Measurements from ENCODE around the gene TMED9. TPM values are rescaled to one million over a fixed set of nuclear protein-coding genes. Genes with fewer than 3 reads are reported as not detected.
A peak's percentile ranks its signal among the peaks of the same experiment; 100 is the strongest.

Gene TMED9
- total RNA-seq, 1 donor from 2014 or later, result 174 TPM

GRCh38 chr5:177592905-177593304, 902 bp downstream of the TMED9 start:
- Mint-ChIP-seq H3K36me3 (ENCODE audit: low read depth) (peaks cover 28% of the 10 kb centered on the region), H3K27ac (peak overlapping the region; percentile 100), H3K27me3 (ENCODE audit: insufficient read depth) (peaks cover 20% of the 10 kb centered on the region), H3K4me1 (ENCODE audit: low read depth) (peaks cover 29% of the 10 kb centered on the region), H3K4me3 (peak overlapping the region; percentile 99), H3K9me3 (no peaks in the 10 kb centered on the region)
- no peak for DNase-seq (ENCODE audit: low spot score)
- intact Hi-C loops (cut with micrococcal nuclease), result loop anchor here (1.0 to 10.0 kb wide), 12 partner anchors 7 to 1432 kb away; partner anchors contain the start of genes B4GALT7, DDX41, FAM193B and GRK6

- Mint-ChIP-seq H3K9me3 (no peaks in the 10 kb centered on the region), H3K27me3 (ENCODE audit: insufficient read depth) (peaks cover 16% of the 10 kb centered on the region), H3K36me3 (ENCODE audit: low read depth) (peaks cover 28% of the 10 kb centered on the region), H3K27ac (peak overlapping the region; percentile 66), H3K4me1 (ENCODE audit: low read depth) (peaks cover 32% of the 10 kb centered on the region), H3K4me3 (peak overlapping the region; percentile 99)
- intact Hi-C loops (cut with micrococcal nuclease), result loop anchor here (2.0 to 10.0 kb wide), 9 partner anchors 77 to 1431 kb away; partner anchors contain the start of genes DDX41, GRK6, NHP2 and NSD1
- DNase-seq (ENCODE audit: low spot score), result no peak
Measured at GRCh38 chr5:177593511-177593910, 1.5 kb downstream of the TMED9 start.

GRCh38 chr5:177594071-177594470, 2.1 kb downstream of the TMED9 start:
- DNase-seq (ENCODE audit: low spot score), result no peak
- Mint-ChIP-seq H3K9me3 (no peaks in the 10 kb centered on the region), H3K4me3 (peak overlapping the region; percentile 19), H3K4me1 (ENCODE audit: low read depth) (peaks cover 38% of the 10 kb centered on the region), H3K36me3 (ENCODE audit: low read depth) (peaks cover 28% of the 10 kb centered on the region), H3K27me3 (ENCODE audit: insufficient read depth) (peaks cover 12% of the 10 kb centered on the region), H3K27ac (no peak overlapping the region)
- intact Hi-C loops (cut with micrococcal nuclease), result loop anchor here (5.0 to 10.0 kb wide), 7 partner anchors 137 to 1431 kb away; partner anchors contain the start of genes GRK6, NHP2, NSD1 and RNF44

GRCh38 chr5:177595026-177595585, 3.1 kb downstream of the TMED9 start:
- Mint-ChIP-seq H3K27me3 (ENCODE audit: insufficient read depth) (peaks cover 9% of the 10 kb centered on the region), H3K9me3 (no peaks in the 10 kb centered on the region), H3K4me1 (ENCODE audit: low read depth) (peaks cover 40% of the 10 kb centered on the region), H3K27ac (no peak overlapping the region), H3K36me3 (ENCODE audit: low read depth) (peaks cover 28% of the 10 kb centered on the region), H3K4me3 (no peak overlapping the region)
- DNase-seq (ENCODE audit: low spot score), result no peak
- intact Hi-C loops (cut with micrococcal nuclease), result loop anchor here (10.0 kb wide), 3 partner anchors 590 to 1430 kb away; partner anchors contain the start of genes RNF44, UIMC1 and ZNF879

DNA sequence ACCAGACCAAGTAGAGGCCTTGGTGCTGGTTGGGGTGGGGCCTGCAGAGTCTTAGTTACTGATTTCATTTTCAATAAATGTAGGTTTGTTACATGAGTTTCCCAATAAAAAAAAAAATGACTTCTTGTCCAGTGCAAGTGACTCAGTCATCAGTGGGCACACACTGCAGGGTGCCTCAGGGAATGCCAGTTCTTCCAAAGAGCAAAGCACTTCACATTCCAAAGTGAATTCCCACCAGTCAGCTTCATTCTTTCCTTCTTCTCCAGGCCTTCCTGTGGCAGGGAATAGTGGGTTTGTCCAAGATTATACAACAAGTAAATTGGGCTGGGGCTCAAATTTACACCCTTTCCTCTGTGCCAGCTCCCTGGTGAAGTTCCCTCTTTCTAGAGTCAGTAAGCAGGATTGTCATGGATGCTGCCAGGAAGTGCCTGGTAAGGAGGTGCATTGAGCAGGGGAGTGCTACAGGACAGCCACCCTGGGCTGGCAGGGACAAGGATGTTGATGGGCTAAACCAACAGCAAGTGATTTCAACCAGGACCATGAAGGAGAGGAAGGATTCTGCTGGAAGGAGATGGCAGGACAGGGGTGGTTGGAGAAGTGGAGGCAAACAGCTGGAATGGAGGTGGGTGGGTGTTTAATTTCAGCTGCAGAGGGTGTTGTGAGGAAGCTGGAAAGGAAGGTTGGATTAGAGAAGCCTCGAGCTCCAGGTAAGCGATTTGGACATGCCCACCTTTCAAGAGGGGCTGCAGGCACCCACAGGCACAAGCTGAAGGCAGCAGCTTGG, 4.2 kb downstream of the TMED9 start:
- Mint-ChIP-seq H3K9me3 (no peaks in the 10 kb centered on the region), H3K27me3 (ENCODE audit: insufficient read depth) (peaks cover 5% of the 10 kb centered on the region), H3K36me3 (ENCODE audit: low read depth) (peaks cover 28% of the 10 kb centered on the region), H3K4me1 (ENCODE audit: low read depth) (peaks cover 49% of the 10 kb centered on the region), H3K27ac (no peak overlapping the region), H3K4me3 (peak overlapping the region; percentile 21)
- DNase-seq (ENCODE audit: low spot score), result no peak
- intact Hi-C loops (cut with micrococcal nuclease), result loop anchor here (10.0 kb wide), 3 partner anchors 591 to 1429 kb away; partner anchors contain the start of genes RNF44, UIMC1 and ZNF879

GRCh38 chr5:177596775-177597238, 4.8 kb downstream of the TMED9 start:
- Mint-ChIP-seq H3K9me3 (no peaks in the 10 kb centered on the region), H3K27me3 (ENCODE audit: insufficient read depth) (peaks cover 2% of the 10 kb centered on the region), H3K36me3 (ENCODE audit: low read depth) (peaks cover 28% of the 10 kb centered on the region), H3K4me3 (no peak overlapping the region), H3K27ac (no peak overlapping the region), H3K4me1 (ENCODE audit: low read depth) (peaks cover 48% of the 10 kb centered on the region)
- intact Hi-C loops (cut with micrococcal nuclease), result loop anchor here (10.0 kb wide), 3 partner anchors 592 to 1428 kb away; partner anchors contain the start of genes RNF44, UIMC1 and ZNF879
- no peak for DNase-seq (ENCODE audit: low spot score)

DNA sequence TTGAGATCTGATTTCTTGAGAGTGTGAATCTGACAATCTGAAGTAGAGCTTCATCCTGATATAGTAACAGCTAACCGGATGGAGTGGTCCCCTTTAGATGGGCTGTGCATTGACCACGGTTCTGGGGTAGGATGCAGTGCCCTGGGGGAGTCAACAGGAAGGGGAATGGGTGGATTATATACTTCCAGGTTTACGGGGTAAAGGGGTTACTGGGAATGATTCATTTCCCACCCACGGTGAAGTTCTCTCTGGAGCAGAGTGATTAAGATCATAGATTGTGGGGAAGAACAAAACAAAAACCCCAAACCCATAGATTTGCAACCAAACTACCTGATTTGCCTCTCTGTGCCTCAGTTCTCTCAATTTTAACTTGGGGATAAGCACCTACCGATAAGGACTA, 6.5 kb downstream of the TMED9 start:
- Mint-ChIP-seq H3K36me3 (ENCODE audit: low read depth) (peaks cover 21% of the 10 kb centered on the region), H3K4me1 (ENCODE audit: low read depth) (peaks cover 38% of the 10 kb centered on the region), H3K27ac (peak overlapping the region; percentile 41), H3K27me3 (ENCODE audit: insufficient read depth) (peaks cover 1% of the 10 kb centered on the region), H3K9me3 (no peaks in the 10 kb centered on the region), H3K4me3 (peak overlapping the region; percentile 77)
- intact Hi-C loops (cut with micrococcal nuclease), result loop anchor here (10.0 kb wide), 3 partner anchors 594 to 1426 kb away; partner anchors contain the start of genes RNF44, UIMC1 and ZNF879
- no peak for DNase-seq (ENCODE audit: low spot score)

DNA sequence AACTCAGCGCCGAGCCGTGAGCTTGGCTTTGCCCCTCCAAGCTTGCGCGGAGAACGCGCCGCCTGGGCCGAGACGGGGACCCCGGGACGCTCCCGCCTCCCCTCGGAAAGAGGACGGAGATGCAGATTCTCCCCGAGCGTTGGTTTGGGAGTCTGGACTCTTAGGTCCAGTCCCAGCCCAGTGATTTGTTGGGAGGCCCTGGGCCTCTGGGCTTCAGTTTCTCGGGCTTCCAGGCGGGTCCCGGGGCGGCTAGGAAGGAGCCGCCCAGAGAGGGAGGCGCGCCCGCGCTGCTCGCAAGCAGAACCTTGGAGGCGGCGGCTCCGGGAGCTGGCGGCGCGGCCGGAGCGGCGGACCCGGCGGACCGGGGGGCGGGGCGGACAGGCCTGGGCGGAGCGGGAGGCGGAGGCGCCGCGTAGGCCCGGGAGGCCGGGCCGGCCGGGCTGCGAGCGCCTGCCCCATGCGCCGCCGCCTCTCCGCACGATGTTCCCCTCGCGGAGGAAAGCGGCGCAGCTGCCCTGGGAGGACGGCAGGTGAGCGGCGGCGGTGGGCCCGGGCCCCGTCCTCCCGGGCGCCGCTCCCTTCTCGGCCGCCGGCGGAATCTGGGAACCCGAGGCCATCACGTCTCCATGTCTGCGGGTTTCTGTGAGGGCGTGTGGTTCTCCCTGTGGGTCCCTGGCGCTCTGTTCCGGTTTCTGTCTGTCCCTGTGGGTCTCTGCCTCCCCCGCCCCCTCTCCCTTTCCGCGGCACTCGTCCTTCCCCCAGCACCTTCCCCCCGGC, 7.9 kb downstream of the TMED9 start, which contains the start of gene B4GALT7:
TSS of gene B4GALT7 (plus strand) at position 402 of the 777 bp plus-strand sequence. CDS start at position 481, 79 bp downstream.
- Mint-ChIP-seq H3K4me3 (peak within 1 kb of the TSS; percentile 96), H3K4me1 (ENCODE audit: low read depth) (peaks cover 30% of the 10 kb centered on the region), H3K27me3 (ENCODE audit: insufficient read depth) (peaks cover 1% of the 10 kb centered on the region), H3K9me3 (no peaks in the 10 kb centered on the region), H3K36me3 (ENCODE audit: low read depth) (peaks cover 16% of the 10 kb centered on the region), H3K27ac (peak within 1 kb of the TSS; percentile 95)
- peak; percentile 80 for DNase-seq (ENCODE audit: low spot score)
- intact Hi-C loops (cut with micrococcal nuclease), result loop anchor here (1.0 to 10.0 kb wide), 7 partner anchors 8 to 1425 kb away; partner anchors contain the start of genes FAM193B, HNRNPAB, RNF44 and TMED9

GRCh38 chr5:177600508-177601018, 8.6 kb downstream of the TMED9 start:
- H3K4me3 Mint-ChIP-seq, result peak overlapping the region; percentile 96
- H3K27ac Mint-ChIP-seq, result peak overlapping the region; percentile 95
- no peaks in the 10 kb centered on the region for H3K9me3 Mint-ChIP-seq
- peaks cover 16% of the 10 kb centered on the region for H3K36me3 Mint-ChIP-seq (ENCODE audit: low read depth)
- H3K27me3 Mint-ChIP-seq (ENCODE audit: insufficient read depth), result peaks cover 1% of the 10 kb centered on the region
- peaks cover 30% of the 10 kb centered on the region for H3K4me1 Mint-ChIP-seq (ENCODE audit: low read depth)
- DNase-seq (ENCODE audit: low spot score), result no peak
- intact Hi-C loops (cut with micrococcal nuclease), result loop anchor here (1.0 to 10.0 kb wide), 4 partner anchors 8 to 604 kb away; partner anchors contain the start of genes FAM193B, HNRNPAB and TMED9

GRCh38 chr5:177601126-177601525, 9.1 kb downstream of the TMED9 start:
- H3K27me3 Mint-ChIP-seq (ENCODE audit: insufficient read depth), result peaks cover 1% of the 10 kb centered on the region
- peaks cover 30% of the 10 kb centered on the region for H3K4me1 Mint-ChIP-seq (ENCODE audit: low read depth)
- H3K27ac Mint-ChIP-seq, result peak overlapping the region; percentile 95
- peak overlapping the region; percentile 96 for H3K4me3 Mint-ChIP-seq
- H3K9me3 Mint-ChIP-seq, result no peaks in the 10 kb centered on the region
- no peak for DNase-seq (ENCODE audit: low spot score)
- peaks cover 10% of the 10 kb centered on the region for H3K36me3 Mint-ChIP-seq (ENCODE audit: low read depth)
- intact Hi-C loops (cut with micrococcal nuclease), result loop anchor here (2.0 to 10.0 kb wide), 2 partner anchors 46 to 464 kb away; partner anchors contain the start of gene FAM193B

DNA sequence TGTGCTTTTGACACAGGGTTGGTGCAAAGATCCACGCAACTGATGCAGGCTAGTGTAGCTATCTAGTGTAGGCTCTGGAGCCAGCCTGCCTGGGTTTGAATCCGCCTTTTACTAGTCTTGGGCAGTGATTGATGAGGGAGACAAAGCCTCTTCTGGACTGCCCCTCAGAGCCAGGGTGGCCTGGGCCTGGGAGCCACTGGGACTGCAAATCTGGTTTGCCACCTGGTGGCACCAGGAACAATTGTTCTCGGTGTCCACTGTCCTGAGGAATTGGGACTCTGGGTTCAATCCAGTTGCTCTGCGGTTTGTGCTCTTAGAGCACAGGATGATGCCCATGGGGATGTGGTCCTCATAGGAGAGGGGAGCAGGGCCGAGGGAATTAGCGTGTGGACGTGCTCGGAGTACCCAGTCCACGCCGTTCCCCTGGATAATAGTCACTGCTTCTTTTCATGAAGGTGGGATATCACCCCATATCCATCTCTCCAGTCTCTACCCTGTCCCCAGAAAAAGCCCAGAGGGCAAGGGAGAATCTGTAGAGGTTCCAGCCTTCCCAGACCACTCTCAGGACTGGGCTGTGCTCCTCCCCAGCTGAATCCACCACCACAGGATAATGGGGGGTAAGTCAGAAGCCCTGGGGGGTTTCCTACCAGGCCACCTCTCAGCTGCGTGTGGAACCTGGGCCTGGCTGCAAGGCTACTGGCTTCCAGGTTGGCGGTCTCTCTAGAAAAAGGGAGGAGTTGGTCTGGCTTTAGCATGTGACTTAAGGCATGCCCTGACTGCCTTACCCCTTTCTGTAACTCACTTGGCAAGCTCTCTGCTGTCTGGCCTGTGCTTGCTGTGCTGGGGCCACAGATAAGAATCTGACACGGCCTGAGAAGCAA, 9.8 kb downstream of the TMED9 start:
- intact Hi-C loops (cut with micrococcal nuclease), result loop anchor here (2.0 to 10.0 kb wide), 2 partner anchors 47 to 463 kb away; partner anchors contain the start of gene FAM193B
- Mint-ChIP-seq H3K4me3 (peak overlapping the region; percentile 96), H3K36me3 (ENCODE audit: low read depth) (peaks cover 5% of the 10 kb centered on the region), H3K4me1 (ENCODE audit: low read depth) (peaks cover 30% of the 10 kb centered on the region), H3K9me3 (no peaks in the 10 kb centered on the region), H3K27me3 (ENCODE audit: insufficient read depth) (peaks cover 1% of the 10 kb centered on the region), H3K27ac (peak overlapping the region; percentile 30)
- no peak for DNase-seq (ENCODE audit: low spot score)
